ENCODE data around the gene AUTS2. TPM values are rescaled to one million over a fixed set of nuclear protein-coding genes. Genes with fewer than 3 reads are reported as not detected.
"Not testable (repeated sequence)": the region's sequence is repeated elsewhere in the genome, so short reads cannot be mapped to it uniquely, and the experiment has no call there.

AUTS2 gene
- total RNA-seq, 6 experiments from 2014 or later = 10.4 to 32.0 (median 19.3) TPM

DNA sequence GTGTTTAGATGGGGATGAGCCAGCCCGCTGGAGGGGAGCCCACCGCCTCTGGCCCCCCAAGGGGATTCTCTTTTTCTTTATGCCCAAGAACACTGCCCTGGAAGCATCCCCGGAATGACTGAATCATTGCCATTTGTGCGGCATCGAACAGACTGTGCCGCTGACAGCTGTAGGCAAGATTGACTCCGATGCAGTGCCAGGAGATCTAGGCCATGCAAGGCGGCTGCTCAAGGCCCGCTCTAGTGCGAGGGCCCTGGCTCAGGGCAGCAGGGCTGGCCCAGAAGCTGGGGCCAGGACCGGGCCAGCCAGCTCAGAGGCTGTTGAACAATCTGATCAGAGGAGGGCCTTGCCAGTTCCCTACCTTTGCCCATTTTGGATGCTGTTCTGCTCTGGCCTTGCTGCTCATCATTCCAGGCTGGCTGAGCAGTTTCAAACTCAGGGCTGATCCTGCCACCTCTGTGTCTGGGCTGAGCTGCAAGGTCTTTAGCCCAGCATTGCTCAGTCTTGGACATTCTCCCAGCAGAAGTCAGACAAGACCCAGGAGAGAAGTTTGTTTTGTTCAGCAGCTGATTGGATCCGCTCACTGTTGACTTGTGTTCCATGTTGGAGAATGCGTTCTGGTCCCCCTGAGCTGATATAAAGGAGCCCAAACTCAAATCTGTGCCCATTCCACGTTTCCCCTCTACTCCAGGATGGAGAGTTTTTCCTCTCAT, 1048.4 kb downstream of the AUTS2 start:
- no peak overlapping the region for H3K27ac ChIP-seq
- no peak for DNase-seq
- no peaks in the 10 kb centered on the region for H3K4me1 ChIP-seq
- H3K9me3 ChIP-seq = no peaks in the 10 kb centered on the region
- no peaks in the 10 kb centered on the region for H3K27me3 ChIP-seq
- no peak for ATAC-seq
- H3K36me3 ChIP-seq = no peaks in the 10 kb centered on the region
- TF ChIP-seq POLR2A (IDR thresholded peaks at IDR 0.05) = no peak
- TF ChIP-seq, protein P1, sequence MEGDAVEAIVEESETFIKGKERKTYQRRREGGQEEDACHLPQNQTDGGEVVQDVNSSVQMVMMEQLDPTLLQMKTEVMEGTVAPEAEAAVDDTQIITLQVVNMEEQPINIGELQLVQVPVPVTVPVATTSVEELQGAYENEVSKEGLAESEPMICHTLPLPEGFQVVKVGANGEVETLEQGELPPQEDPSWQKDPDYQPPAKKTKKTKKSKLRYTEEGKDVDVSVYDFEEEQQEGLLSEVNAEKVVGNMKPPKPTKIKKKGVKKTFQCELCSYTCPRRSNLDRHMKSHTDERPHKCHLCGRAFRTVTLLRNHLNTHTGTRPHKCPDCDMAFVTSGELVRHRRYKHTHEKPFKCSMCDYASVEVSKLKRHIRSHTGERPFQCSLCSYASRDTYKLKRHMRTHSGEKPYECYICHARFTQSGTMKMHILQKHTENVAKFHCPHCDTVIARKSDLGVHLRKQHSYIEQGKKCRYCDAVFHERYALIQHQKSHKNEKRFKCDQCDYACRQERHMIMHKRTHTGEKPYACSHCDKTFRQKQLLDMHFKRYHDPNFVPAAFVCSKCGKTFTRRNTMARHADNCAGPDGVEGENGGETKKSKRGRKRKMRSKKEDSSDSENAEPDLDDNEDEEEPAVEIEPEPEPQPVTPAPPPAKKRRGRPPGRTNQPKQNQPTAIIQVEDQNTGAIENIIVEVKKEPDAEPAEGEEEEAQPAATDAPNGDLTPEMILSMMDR (IDR thresholded peaks at IDR 0.05) = no peak
- intact Hi-C loops (cut with DNase I) = no loop called here
- no peak overlapping the region for H3K4me3 ChIP-seq
- WGBS (ENCODE audit: insufficient coverage, low coverage, low lambda C conversion rate, missing lambda C conversion rate) = 88% methylated on average over 4 of the region's 14 CpGs

DNA sequence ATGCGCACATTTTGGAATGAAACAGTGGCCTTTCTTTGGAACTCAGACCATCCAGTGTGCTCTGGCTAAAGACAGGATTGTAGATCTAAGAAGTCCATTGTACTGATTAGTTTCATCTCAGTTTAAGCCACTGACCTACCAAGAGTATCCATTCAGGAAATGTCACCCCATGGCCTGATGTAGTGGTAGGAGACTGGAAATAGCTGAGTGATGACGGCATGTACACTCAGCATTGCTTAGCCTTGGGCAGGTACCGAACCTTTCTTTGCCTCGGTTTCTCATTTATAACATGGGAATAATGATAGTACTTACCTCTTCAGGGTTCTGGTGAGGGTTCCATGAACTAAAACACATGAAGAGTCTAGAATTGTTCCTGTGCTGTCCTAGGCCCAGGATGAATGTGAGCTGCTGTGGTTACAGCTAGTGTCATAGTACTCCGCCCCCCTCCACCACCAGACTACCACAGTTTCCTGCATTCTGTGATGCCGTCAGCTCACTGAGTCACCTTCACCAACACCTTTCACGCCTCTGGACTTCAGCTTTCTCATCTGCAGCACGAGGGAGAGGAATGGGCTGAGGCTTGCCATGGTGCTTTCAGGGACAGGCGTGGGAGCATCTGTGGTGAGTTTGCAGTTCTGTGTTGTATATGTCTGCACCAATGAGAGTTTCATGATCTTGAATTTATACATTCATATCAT, 1049.7 kb downstream of the AUTS2 start:
- peak; percentile 36 to 64 (median 54) for ATAC-seq
- WGBS (ENCODE audit: insufficient coverage, low coverage, low lambda C conversion rate, missing lambda C conversion rate) = 92% methylated on average over 7 of the region's 9 CpGs

DNA sequence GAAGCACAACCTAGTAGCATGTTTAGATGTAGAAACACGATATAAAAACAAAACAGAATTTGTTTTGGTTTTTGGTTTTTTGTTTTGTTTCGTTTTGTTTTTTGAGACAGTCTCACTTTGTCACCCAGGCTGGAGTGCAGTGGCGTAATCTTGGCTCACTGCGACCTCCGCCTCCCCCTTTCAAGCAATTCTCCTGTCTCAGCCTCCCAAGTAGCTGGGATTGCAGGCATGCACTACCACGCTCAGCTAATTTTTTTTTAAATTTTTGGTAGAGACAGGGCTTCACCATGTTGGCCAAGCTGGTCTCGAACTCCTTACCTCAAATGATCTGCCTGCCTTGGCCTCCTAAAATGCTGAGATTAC, 1050.2 kb downstream of the AUTS2 start:
- H3K36me3 ChIP-seq; ATAC-seq; DNase-seq; H3K4me3 ChIP-seq; H3K27me3 ChIP-seq; H3K4me1 ChIP-seq; H3K9me3 ChIP-seq; H3K27ac ChIP-seq; intact Hi-C loops (cut with DNase I): not testable (repeated sequence)
- 83% methylated on average over 7 of the region's 7 CpGs for WGBS (ENCODE audit: insufficient coverage, low coverage, low lambda C conversion rate, missing lambda C conversion rate)

More for the DNA sequence above, 1049.7 kb downstream of the AUTS2 start:
- H3K36me3 ChIP-seq = no peaks in the 10 kb centered on the region
- TF ChIP-seq, protein P1 (IDR thresholded peaks at IDR 0.05) = no peak
- TF ChIP-seq POLR2A (IDR thresholded peaks at IDR 0.05) = no peak
- H3K27ac ChIP-seq = no peak overlapping the region
- H3K4me1 ChIP-seq = no peaks in the 10 kb centered on the region
- H3K27me3 ChIP-seq = no peaks in the 10 kb centered on the region
- DNase-seq = no peak
- no peak overlapping the region for H3K4me3 ChIP-seq
- no peaks in the 10 kb centered on the region for H3K9me3 ChIP-seq
- intact Hi-C loops (cut with DNase I) = no loop called here

DNA sequence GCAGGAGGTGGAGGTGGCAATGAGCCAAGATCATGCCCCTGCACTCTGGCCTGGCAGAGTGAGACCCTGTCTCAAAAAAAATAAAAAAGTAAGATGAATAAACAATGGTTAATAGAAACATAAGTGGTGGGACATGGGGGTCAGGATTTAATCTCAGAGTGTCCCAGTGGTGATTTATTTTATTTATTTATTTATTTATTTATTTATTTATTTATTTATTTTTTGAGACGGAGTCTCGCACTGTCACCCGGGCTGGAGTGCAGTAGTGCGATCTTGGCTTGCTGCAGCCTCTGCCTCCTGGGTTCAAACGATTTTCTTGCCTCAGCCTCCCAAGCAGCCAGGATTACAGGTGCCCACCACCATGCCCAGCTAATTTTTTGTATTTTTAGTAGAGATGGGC, 1051.0 kb downstream of the AUTS2 start:
- Histone ChIP-seq H3K27ac (no peak overlapping the region), H3K36me3 (no peaks in the 10 kb centered on the region), H3K9me3 (no peaks in the 10 kb centered on the region), H3K4me1 (no peaks in the 10 kb centered on the region), H3K4me3 (no peak overlapping the region), H3K27me3 (no peaks in the 10 kb centered on the region)
- DNase-seq (no peak), ATAC-seq (no peak)
- intact Hi-C loops (cut with DNase I) = no loop called here
- WGBS (ENCODE audit: insufficient coverage, low coverage, low lambda C conversion rate, missing lambda C conversion rate) = 100% methylated on average over 2 of the region's 5 CpGs
- TF ChIP-seq POLR2A (IDR thresholded peaks at IDR 0.05) = no peak
- TF ChIP-seq, protein P1 (IDR thresholded peaks at IDR 0.05) = no peak

DNA sequence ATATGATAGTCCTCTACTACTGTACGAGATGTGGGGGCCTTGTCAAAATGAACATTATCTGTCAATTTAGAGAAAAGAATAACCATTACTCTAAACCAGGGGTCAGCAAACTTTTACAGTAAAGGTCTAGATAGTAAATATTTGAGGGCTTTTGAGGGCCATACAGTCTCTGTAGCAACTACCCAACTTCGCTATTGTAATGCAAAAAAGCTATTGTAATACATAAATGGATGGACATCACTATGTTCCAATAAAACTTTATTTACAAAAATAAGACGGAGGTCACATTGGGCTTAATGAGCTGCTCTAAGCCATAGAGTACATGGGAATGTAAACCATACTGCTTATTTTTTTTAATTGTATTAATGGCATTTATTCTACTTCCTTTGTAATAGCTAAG, 1055.9 kb downstream of the AUTS2 start:
- no peak for TF ChIP-seq POLR2A (IDR thresholded peaks at IDR 0.05)
- TF ChIP-seq, protein P1 (IDR thresholded peaks at IDR 0.05) = no peak
- 95% methylated on average over 3 of the region's 3 CpGs for WGBS (ENCODE audit: insufficient coverage, low coverage, low lambda C conversion rate, missing lambda C conversion rate)
- no peaks in the 10 kb centered on the region for H3K27me3 ChIP-seq
- H3K9me3 ChIP-seq = no peaks in the 10 kb centered on the region
- no peak overlapping the region for H3K4me3 ChIP-seq
- intact Hi-C loops (cut with DNase I) = no loop called here
- ATAC-seq = no peak
- no peaks in the 10 kb centered on the region for H3K4me1 ChIP-seq
- H3K36me3 ChIP-seq = no peaks in the 10 kb centered on the region
- no peak for DNase-seq
- H3K27ac ChIP-seq = no peak overlapping the region
